Stimulated activated CD4-positive, alpha-beta T cell treated with anti-CD3 and anti-CD28 coated beads, TNF-alpha, amount 100 ng/mL, for 1 hour (primary cell): ENCODE results near the gene FOXN4.

Experiments used
- DNase-seq, 3 donors: peaks; one replicate each; pipeline ENCODE4 v3.0.0-alpha.2; 2020; ENCODE audit warnings: low read depth in 3 of 3, low spot score in 1 of 3

Gene FOXN4

DNA sequence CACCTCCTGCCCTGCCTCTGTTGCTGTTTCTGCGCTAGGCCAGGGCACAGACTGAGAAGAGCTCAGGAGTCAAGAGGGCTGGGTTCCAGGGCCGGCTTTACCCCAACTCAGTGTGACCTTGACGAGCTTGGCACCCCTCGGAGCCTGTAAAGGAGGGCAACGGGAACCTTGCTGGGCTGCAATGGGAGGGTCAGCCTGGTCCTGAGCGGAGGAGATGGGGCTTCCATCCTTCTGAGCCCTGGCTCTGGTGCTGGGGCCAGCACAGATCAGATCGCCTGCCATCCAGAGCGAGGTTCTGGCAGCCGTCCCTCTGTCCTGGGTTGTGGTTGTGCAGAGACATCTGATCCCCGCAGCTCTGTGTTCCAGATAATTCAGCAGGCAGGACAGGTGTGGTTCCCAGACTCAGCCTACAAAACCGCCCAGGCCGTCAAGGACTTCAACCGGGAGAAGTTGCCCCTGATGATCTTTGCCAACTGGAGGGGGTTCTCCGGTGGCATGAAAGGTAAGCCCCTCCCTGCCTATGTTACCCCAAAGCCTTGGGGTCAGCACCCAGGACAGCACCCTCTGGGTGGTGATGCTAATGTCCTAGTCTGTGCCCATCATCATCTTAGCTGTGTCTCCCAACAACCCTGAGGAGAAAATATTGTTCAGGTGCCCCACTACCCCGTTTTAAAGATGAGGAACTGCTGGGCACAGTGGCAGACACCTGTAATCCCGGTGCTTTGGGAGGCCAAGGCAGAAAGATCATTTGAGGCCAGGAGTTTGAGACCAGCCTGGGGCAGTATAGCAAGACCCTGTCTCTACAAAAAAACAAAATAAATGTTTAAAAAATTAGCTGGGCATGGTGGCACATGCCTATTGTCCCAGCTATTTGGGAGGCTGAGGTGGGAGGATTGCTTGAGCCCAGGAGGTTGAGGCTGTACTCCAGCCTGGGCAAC, 50.2 kb downstream of the FOXN4 start:
- no peak for DNase-seq

DNA sequence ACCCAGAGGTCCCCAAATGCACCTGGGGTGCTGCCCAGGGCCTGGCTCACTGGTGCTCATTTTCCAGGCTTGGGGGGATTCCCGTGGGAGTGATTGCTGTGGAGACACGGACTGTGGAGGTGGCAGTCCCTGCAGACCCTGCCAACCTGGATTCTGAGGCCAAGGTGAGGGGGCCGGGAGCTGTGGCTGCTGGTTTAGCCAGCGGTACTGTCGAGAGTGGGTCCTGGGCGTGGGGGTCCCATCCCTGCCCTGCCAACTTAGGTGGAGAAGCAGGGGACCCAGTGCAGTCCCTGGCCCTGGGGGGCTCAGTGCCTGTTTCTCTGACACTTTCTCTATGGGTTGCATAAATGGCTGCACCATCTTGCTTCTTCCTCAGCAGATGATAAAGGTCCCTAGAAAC, 50.9 kb downstream of the FOXN4 start:
- no peak for DNase-seq

DNA sequence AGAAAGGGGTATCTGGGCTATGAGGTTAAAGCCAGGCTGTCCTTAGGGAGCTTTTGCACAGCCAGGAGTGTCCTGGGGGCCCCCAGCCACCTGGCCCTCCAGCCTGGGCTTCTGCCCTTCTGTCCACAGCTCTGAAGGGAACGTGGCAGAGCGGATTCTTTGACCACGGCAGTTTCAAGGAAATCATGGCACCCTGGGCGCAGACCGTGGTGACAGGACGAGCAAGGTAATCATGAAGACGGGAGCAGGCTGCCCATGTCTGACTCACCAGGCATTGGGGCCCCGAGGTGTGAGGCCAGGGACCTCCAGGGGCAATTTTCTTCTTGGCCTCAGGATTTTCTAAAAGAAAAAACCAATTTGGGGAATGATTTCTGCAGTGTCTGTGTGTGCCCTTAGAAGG, 53.1 kb downstream of the FOXN4 start:
- no peak for DNase-seq

DNA sequence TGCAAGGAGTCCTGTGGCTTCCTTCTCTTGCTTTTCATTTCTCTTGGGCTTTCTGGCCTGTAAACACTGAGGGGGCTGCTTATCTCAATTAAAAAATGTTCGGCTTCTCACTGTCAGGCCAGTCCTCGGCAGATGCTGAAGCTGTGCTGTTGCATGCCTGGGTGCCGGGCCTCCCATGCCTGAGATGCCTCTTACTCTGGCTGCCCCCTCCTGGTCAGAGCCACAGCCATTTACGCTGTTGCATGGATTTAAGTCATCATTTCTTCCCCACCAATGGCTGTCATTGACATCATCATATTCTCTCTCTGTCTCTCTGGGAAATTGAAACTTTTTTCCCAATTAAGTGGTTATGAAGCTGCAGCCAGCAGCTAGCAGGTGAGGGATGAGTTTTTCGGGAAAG, 53.7 kb downstream of the FOXN4 start:
- DNase-seq, result no peak

DNA sequence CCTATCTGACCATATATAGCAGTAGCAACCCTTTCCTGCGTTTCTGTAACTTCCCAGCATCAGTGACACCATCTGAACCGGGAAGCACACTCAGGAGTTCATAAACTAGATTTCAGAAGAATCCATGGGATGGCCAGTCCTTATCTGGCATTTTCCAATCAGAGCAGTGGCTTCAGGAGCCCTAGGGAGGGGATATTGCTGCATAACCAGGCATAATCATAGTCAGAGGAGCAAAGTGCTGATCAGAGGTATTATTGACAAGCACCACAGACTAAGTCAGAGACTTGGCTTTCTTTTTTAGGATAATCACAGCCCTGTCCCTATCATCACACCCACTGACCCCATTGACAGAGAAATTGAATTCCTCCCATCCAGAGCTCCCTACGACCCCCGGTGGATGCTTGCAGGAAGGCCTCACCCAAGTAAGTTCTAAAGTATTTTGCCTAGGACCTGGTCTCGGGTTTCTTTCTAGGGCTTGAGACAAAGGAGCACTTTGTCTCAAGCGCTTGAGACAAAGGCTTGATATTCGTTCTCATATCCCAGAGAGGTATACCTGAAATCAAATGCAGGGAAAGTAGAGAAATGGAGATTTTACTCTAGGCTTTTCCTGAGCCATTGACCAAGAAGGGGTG, 55.1 kb downstream of the FOXN4 start:
- DNase-seq, result no peak

DNA sequence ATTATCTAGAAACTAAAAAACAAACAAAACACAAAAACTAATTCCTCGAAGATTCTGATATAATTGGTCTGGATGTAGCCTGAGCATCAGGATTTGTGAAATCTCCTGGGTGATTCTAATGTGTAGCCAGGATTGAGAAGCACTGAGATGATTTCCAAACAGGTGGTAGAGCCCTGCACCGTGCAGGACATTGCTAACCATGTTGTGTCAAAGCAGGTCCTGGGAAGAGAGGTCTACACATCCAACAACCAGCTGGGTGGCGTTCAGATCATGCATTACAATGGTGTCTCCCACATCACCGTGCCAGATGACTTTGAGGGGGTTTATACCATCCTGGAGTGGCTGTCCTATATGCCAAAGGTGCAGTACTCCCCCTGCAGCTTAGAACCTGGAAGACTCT, 56.3 kb downstream of the FOXN4 start:
- DNase-seq, result no peak

DNA sequence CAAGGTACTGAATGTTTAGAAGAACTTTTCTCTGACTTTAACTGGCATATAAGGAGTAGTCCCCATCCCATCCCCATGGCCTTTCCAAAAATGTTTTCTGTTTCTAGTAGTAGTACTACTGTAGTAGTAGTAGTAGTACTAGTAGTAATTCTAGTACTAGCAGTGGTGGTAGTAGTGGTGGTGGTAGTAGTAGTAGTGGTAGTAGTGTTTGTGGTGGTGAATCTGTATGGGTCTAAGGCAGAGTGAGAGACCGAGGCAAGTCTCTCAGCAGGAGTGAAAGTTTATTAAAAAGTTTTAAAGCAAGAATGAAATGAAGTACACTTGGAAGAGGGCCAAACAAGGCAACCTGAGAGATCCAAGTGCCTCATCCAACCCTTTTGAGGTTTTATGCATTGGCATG, 58.6 kb downstream of the FOXN4 start:
- no peak for DNase-seq

DNA sequence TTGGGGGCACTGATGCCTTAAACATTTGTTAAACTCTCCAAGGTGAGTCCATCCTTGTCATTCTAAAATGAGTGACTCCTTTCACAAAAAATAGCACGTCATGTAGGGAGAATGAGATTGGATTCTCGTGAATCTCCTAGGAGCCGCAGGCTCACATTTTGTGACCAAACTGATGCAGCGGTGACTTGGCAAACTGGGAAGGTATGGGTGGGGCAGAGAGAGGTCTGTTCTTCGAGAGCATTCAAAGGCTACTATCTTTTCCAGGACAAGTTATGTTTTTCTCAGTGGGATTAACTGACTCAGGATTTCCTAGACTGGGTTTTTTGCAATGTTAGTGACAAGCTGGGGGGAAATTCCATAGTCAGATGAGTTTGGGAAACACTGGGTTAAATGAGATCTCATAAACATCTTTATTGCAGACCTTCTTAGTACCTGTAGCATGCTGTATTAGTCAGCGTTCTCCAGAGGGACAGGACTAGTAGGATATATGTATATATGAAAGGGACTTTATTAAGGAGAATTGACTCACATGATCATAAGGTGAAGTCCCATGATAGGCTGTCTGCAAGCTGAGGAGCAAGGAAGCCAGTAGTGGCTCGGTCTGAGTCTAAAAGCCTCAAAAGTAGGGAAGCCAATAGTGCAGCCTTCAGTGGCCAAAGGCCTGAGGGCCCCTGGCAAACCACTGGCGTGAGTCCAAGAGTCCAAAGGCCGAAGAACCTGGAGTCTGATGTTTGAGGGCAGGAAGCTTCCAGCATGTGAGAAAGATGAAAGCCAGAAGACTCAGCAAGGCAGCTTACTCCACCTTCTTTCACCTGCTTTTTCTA, 61.0 kb downstream of the FOXN4 start:
- no peak for DNase-seq

DNA sequence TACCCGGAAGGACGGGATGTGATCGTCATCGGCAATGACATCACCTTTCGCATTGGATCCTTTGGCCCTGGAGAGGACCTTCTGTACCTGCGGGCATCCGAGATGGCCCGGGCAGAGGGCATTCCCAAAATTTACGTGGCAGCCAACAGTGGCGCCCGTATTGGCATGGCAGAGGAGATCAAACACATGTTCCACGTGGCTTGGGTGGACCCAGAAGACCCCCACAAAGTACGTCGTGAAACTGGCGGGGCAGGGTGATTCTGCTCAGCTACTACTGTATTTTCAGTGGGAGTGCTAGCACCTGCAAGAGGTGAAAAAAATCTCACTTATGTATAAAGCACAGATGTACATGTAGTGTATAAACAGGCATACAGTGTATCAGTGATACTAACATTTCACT, 62.9 kb downstream of the FOXN4 start:
- no peak for DNase-seq

DNA sequence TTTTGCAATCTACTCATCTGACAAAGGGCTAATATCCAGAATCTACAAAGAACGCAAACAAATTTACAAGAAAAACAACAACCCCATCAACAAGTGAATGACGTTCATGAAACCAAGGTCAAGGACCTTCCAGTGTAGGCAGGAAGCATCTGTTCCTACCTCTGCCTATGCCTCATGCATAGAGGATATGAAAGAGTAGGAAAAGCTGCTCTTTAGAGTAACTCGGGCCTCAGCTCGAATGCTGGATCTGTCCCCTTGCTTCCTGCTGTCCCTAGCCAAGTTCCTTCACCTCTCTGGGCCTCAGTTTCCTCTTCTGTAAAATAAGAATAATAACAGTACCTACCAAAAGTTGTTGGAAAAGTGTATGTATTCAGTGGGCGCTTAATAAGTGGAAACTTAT, 65.0 kb downstream of the FOXN4 start:
- DNase-seq, result no peak

DNA sequence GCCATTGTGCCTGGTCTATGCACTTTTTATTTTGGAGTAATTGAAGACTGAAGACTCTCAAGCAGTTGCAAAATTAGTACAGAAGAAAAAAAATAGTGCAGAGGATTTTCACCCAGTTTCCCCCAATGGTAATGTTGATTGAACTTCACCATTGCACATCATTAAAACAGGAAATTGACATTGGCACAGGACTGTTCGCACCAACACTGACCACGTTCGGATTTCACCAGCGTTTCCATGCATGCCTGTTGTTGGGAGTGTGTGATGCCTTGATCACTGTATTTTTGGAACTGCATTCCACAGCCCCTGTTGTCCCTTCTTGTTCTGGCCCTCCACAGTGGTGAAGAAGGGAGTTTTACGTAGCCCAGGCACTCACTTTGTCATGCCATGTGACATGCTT, 67.1 kb downstream of the FOXN4 start:
- DNase-seq, result no peak

DNA sequence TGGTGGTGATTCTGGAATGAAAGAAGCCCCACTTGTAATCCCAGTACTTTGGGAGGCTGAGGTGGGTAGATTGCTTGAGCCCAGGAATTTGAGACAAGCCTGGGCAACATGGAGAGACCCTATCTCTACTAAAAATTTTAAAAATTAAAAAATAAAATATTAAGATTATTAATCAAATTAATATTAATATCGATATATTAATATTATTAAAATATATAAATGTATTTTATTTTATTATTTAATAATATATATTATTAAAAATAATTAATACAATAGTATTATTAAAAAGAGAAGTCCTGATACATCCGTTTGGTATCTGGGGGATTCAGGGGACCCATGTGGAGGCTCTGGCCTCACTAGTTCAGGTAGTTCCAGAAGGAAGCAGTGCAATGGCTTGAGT, 68.7 kb downstream of the FOXN4 start:
- DNase-seq, result no peak

DNA sequence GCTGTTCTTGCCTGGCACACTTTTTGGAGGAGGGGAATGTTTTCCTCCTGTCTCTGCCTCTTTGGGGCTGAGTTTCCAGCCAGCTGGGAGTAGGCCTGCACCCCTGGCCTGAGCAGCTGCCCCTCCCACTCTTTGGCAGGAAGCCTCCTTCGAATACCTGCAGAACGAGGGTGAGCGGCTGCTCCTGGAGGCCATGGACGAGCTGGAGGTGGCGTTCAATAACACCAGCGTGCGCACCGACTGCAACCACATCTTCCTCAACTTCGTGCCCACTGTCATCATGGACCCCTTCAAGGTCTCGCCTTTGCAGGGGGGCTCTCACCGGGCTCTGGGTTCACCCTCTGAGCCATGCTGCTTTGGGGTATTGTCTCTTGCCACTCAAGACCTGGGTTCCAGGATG, 69.4 kb downstream of the FOXN4 start:
- DNase-seq, result no peak

DNA sequence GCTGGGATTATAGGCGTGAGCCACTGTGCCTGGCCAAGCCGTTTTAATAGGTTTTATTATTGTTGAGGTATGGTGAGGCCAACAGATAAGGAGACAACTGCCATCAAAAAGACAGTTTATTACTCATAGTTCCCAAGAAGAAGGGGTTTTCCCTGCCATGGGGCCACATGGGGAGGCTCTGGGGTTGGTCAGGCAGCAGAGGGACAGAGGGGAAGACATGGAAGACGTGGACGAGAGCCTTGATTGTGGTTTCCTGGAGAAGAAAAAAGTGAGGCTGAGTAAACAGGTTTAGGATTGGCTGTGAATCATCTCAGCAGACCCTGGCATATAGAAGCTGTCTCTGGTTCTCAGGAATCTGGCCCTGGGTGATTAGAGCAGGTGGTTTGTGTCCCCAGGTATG, 69.9 kb downstream of the FOXN4 start:
- DNase-seq, result no peak

DNA sequence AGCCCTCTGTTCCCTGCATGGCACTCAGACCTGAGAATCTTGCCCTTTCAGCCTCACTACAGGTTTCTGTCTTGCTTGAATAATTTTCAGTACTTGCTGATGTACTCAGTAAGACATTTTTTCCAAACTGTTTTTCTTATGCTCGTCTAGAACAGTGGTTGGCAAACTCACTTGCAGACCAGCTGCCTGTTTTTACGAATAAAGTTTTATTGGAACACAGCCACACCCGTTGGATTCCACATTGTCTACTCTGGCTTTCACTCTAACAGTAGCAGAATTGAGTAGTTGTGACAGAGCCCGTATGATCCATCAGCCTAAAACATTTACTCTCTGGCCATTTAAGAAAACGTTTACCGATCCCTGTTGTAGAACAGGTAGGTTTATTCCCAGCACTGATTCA, 72.8 kb downstream of the FOXN4 start:
- no peak for DNase-seq

DNA sequence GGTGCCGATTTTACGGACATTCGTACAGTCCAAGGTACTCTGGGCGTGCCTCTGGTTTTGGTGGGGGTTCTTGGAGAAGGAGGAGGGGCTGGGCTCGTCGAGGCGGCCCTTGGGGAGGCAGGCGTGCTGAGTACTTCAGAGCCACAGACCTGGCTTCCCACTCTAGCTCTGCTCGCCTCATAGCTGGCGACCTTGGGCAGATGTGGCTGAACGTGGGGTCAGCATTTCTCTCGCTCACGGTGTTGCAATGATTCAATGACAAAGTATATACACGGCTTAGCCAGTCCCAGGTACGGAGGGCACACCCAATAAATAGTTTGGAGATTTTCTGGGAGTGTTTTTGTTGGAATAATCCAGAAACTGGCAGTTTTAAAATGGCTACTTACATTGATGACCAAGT, 75.1 kb downstream of the FOXN4 start:
- no peak for DNase-seq

DNA sequence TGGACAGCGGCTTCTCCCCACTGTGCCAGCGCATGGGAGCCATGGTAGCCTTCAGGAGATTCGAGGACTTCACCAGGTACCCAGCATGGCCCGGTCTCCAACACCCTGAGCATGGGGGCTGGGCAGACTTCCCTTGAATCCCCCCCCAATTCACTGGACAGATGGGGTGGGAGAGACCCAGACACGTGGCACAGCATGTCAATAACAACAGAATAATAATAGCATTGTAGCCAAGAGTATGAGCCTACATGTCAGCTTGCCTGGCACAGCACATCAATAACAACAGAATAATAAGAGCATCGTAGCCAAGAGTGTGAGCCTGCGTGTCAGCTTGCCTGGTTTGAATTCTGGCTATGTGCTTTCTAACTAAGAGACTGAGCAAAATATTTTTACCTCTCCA, 76.4 kb downstream of the FOXN4 start:
- DNase-seq, result no peak

DNA sequence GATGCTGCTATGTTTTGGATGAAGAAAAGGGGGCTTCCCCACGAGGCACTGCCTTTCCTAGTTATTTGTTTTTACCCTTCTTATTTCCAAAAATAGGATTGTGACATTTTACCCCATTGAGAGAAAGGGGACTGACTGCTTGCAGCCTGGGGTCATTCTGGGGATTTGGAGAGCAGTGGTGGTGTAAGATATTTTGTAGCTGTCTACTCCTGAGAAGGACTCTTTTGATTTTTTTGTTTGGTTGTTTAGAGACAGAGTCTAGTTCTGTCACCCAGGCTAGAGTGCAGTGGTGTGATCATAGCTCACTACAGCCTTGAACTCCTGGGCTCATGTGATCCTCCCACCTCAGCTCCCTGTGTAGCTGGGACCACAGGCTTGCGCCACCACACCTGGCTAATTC, 78.9 kb downstream of the FOXN4 start:
- no peak for DNase-seq

DNA sequence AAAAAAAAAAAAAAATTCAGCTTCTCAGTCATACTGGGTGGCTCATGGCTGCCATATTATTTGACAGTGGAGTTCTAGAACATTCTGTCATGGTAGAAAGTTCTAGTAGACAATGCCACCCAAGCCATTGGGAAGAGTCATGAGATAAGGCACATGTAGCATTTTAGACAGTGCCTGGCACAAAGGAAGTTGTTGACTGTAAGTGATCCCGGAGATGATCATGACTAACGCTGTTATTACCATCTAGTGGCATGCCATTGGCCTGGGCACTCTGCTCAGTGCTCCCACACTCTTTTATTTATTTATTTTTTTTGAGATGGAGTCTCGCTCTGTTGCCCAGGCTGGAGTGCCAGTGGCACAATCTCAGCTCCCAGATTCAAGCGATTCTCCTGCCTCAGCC, 80.4 kb downstream of the FOXN4 start:
- no peak for DNase-seq
